GM08714 (cell line): ENCODE results near the gene TTC17.
"Not testable (repeated sequence)": the region's sequence is repeated elsewhere in the genome, so short reads cannot be mapped to it uniquely, and the experiment has no call there.

Source experiments
- H3K4me3 ChIP-seq: fragments of 200-500 bp; sonication (Bioruptor generic); 2 replicates; pipeline ENCODE4 v1.5.1; 2014; ENCODE audit warnings: mild to moderate bottlenecking, low read length, inconsistent platforms
- ZNF274 ChIP-seq: IDR thresholded peaks from 2 replicates; pipeline ENCODE4 v1.6.1; 2012; ENCODE audit warnings: mild to moderate bottlenecking, low read depth, low read length

TTC17 gene

DNA sequence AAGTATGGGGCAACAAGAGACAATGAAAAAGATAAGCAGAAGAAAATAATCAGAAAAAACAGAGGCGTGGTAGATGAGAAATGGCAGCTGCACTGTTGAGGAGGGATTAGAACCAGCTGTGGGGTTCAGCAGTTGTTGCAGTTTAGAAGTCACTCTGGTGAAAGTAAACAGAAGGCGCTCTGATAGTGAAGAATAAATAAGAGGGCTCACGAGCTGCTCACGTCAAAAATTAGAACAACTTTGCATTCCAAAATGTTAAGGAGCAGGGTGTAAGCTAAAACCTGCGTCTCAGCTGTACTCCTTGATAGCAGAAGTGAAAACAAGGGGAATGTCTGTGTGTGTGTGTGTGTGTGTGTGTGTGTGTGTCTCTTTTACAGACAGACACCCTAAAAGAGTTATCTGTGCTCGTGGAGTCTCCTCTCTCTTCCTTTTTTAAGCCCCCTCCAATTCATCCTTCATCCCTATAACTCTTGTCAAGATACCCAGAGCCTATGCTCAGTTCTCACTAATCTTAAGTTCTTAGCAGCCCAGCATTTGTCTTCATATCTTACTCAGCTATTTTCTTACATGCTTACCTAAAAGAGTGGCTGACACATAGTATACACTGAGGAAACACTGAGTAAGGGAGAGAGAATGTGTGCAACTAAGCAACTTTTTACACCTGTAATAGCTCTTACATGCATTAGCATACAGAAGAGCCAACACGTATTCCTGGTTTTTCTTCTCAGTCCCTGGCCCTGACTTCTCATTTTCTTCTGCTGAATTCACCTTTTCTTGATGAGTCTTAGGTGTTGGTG is 8.9 kb downstream of the TTC17 start:
- TF ChIP-seq ZNF274: no peak
- no peak overlapping the region for H3K4me3 ChIP-seq

DNA sequence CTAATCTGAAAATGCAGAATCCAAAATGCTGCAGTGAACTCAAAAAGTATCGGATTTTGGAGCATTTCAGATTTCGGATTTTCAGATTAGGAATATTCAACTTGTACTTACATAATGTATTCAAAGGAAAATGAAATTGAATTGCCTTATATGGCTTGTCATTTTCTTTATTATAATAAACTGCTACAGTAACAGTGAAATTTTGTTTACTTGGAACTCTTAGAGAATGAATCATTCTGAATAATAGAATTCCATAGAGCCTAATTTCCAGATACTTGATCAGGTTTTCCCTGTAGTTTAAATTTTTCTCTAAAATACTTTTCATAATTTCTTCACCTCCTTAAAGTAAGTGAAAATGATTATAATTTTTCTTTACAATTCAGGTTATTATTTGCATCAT is 17.3 kb downstream of the TTC17 start:
- TF ChIP-seq ZNF274: no peak
- no peak overlapping the region for H3K4me3 ChIP-seq

DNA sequence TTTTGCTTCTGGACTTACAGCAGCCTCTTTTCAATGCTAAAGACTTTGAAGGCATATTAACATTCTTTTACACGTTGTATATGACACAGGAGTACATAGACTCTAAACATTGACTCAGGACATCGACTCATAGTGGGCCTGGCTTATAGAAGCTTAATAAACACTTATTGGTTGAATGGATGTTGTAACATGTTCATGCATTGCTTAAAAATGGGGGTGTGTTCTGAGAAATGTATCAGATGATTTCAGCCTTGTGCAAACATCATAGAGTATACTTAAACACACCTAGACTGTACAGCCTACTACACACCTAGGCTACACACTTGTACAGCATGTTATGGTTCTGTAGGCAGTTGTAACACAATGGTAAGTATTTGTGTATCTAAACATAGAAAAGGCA is 17.9 kb downstream of the TTC17 start:
- TF ChIP-seq ZNF274: no peak
- H3K4me3 ChIP-seq: no peak overlapping the region

DNA sequence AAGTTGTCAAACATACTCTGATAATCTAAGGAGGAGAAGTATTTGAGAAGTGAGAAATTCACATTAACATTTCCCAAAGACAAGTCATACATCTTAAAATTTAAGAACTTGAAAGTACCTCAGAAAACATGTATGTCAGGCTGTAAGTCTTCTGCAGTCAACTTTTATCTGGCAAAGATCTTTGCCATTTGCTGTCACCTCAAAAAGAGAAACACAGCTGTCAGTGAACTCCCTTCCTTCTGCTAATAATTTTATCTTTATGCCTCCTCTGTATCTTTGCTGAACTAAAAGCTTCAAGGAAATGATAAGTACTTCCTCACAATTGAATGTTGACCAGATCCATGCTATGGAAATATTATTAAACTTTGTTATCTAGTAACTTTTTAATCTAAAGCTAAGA is 18.7 kb downstream of the TTC17 start:
- H3K4me3 ChIP-seq: no peak overlapping the region
- no peak for TF ChIP-seq ZNF274

DNA sequence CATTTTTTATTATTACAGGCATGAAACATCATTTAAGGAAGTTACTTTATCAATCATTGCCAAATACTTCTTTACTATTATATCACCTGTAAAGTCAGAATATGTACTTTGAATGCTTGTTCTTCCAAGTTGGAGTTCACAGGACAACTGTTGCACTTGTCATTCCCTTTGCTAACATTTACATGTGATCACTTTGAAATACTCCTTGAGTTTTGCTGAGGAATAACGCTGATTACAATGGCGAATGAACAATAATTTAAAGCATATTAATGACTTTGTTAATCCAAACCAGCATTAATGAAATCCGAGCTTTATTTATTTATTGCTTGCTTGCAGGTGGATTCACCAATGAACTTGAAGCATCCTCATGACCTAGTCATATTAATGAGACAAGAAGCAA is 20.2 kb downstream of the TTC17 start:
- TF ChIP-seq ZNF274: no peak
- no peak overlapping the region for H3K4me3 ChIP-seq

DNA sequence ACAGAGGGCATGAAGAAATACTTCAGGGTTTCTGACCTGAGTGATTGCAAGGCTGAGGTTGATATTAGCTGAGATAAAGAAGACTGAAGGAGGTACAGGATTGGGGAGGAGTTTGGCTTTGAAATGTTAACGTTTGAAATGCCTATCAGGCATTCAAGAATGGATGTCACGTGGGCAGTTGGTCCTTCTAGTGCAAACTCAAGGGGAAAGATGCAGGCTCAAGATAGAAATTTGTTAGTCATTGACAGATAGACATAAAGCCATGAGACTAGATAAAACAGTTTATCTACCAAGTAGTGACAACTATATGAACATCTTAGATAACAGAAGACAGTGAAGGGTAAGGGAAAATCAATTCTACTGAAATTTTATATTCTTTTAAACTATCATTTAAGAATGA is 23.1 kb downstream of the TTC17 start:
- no peak overlapping the region for H3K4me3 ChIP-seq
- TF ChIP-seq ZNF274: no peak

DNA sequence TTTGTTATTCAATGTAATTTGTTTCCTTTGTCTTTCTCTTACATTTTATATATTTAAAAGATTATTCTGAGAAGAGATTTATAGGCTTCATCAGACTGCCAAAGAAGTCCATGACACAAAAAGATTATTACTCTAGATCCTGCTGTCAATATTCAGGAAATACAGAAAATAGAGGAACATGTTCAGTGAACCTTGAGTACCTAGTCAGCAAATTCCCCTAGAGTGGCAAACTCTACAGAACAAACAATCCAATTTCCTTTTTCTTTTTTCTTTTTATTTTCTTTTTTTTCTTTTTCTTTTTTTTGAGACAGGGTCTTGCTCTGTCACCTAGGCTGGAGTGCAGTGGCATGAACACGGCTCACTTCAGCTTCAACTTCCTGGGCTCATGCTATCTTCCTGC is 23.9 kb downstream of the TTC17 start:
- TF ChIP-seq ZNF274: no peak
- H3K4me3 ChIP-seq: no peak overlapping the region

DNA sequence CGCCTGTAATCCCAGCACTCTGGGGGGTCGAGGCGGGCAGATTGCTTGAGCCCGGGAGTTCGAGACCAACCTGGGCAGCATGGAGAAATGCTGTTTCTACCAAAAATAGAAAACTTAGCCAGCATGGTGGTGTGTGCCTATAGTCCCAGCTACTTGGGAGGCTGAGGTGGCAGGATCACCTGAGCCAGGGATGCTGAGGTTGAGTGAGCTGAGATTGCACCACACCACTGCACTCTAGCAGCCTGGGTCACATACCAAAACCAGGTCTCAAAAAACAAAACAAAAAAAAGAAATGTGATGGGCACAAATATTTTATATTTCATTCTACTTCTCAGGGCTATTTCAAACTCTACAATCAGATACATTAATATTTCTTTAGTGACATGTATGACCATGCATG is 25.7 kb downstream of the TTC17 start:
- no peak overlapping the region for H3K4me3 ChIP-seq
- no peak for TF ChIP-seq ZNF274

DNA sequence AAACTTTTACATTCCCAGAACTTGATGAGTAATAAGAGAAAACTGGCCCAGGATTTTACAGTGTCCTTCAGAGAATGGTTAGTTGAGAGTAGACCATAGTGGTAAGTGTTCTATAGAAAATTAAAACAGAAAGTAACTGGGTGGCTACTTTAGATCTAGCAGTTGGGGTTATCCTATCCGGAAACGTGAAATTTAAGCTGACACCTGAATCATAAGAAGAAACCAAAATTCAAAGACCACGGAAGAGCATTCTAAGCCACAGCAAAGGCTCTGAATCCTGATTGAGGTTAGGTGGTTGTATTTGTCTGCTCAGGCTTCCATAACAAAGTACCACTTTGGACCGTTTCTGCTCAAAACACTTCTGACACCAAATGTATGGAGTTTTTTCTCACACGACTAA is 34.0 kb downstream of the TTC17 start:
- H3K4me3 ChIP-seq: no peak overlapping the region
- TF ChIP-seq ZNF274: no peak

DNA sequence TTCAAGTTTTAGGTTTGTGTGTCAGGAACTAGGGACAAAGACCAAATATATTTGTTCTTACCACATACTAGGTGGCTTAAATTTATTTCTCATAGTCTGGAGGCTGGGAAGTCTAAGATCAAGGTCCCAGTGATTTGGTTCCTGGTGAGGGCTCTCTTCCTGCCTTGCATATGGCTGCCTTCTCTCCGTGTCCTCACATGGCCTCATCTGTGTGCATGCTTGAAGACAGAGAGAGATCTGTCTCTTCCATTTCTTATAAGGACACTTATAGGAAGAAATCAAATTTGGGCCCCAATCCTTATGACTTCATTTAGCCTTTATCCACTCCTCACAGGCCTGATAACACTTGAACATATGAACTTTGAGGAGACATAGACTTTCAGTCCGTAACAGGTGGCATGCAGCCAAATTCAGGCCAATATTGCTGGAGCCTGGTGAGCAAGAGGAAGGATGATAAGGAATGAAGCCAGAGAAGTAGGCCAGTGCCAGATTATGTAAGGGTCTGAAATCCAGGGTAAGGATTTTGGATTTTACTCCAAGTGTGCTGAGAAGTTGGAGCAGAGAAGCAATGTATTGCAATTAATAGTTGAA is 35.1 kb downstream of the TTC17 start:
- TF ChIP-seq ZNF274: no peak
- H3K4me3 ChIP-seq: no peak overlapping the region

DNA sequence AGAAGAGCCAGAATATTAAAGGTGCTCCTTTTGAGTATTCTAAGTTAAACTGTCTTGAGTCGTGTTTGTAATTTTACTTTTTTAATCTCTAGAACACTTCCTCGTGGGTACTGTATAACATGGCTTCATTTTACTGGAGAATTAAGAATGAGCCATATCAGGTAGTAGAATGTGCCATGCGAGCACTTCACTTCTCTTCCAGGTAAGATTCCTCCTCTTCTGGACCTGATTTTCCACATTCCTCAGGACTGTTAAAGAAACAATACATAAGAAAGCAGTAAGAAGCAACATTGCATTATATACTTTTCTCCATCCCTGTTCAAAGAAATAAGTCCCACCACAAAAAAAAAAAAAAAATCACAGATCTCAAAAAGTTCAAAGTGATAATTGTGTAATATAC is 37.9 kb downstream of the TTC17 start:
- no peak for TF ChIP-seq ZNF274
- H3K4me3 ChIP-seq: no peak overlapping the region

DNA sequence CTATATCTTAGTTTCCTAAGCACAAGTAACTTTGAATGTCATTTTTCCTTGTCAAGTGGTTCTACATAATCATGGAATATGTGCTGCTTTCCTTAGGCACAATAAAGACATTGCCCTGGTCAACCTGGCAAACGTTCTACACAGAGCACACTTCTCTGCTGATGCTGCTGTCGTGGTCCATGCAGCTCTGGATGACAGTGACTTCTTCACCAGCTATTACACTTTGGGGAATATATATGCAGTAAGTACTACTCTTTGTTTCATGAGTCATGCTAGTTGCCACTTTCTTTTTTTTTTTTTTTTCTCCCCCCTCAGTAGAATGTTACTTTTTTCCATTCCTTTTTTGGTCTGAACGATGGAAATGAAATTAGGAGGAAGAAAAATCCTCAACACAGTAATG is 38.5 kb downstream of the TTC17 start:
- no peak overlapping the region for H3K4me3 ChIP-seq
- TF ChIP-seq ZNF274: no peak

DNA sequence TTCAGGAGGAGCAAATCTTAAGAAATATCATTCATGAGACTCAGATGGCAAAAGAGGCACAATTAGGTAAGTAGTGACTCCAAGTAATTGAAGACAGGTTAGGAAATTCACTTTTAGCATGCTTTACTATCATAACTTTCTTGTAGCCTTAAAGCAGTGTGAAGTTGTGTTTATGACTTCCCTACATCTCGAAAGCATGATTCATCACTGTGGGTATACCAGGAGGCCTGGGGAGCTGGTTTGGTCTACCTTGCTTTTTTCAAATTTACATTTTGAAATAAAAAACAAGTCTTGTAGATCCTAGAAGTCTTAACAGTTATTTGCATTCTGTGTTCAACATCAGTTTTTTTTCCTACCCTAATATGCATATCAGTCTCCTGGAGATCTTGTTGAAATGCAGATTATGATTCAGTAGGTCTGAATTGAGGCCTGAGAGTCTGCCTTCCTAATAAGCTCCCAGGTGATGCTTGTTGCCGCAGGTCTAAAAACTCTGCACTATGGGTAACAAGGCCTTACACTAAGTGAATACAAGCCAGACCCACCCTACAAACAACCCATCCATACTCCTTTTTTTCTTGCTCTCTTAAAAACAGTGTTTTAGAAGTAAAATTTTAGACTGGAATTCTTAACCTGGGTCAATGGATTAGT is 41.4 kb downstream of the TTC17 start:
- TF ChIP-seq ZNF274: no peak
- H3K4me3 ChIP-seq: no peak overlapping the region

DNA sequence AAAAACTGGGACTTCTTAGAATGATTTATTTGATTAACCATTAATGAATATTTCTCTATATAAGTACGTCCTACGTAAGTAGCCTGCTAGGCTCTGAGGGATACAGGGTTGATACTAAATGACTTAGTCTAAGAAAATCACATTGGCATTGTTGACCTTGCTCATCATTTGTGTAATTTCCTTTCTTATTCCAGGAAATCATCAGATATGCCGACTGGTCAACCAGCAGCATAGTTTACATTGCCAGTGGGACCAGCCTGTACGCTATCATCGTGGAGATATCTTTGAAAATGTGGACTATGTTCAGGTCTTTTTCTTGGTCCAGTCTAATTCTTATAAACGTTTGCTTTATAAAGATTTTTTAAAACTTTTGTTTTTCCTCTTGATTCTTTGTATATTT is 42.5 kb downstream of the TTC17 start:
- TF ChIP-seq ZNF274: no peak
- H3K4me3 ChIP-seq: no peak overlapping the region

DNA sequence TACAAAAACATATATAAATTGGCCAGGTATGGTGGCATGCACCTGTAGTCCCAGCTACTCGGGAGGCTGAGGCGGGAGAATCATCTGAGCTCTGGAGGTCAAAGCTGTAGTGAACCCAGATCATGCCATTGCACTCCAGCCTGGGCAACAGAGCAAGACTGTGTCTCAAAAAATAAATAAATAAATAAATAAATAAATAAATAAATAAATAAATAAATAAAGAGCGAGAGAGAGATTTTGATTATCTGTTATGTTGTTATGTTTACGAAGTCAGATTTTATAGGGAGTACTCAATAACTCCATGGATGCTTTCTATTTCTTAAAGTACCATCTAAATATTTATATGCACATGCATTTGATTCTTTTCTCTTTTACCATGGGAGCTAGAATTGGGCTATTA is 43.1 kb downstream of the TTC17 start:
- not testable (repeated sequence) for H3K4me3 ChIP-seq
